ENCODE measurements around the gene CARS1. TPM values are rescaled to one million over a fixed set of nuclear protein-coding genes. Genes with fewer than 3 reads are reported as not detected.

The CARS1 gene
- polyA plus RNA-seq, 1 of the 3 experiments (the other 2 are of a cell fraction): 52.1 TPM

- ChIA-PET CTCF (interaction anchor here (0.6 to 3.8 kb wide), 13 partner anchors 10 to 115 kb away, joined by 3 to 29 read pairs (median 7); no protein-coding TSS in a partner anchor), POLR2A (no interaction called here)
- WGBS (ENCODE audit: low lambda C conversion rate): 93% methylated on average over 6 of the region's 6 CpGs
- Histone ChIP-seq H3K4me1 (ENCODE audit: control insufficient read depth in 1 of 2, insufficient read depth in 2 of 2, low read depth in 1 of 2, low read length in 1 of 2) (no peaks in the 10 kb centered on the region), H3K9me2 (no peaks in the 10 kb centered on the region), H3K79me2 (ENCODE audit: insufficient read depth) (peaks cover 96% of the 10 kb centered on the region), H3K9ac (no peak overlapping the region), H3F3A (replicated peaks; ENCODE audit: insufficient read depth) (no peaks in the 10 kb centered on the region), H4K20me1 (ENCODE audit: insufficient read depth) (peaks cover 47% of the 10 kb centered on the region), H3K36me3 (replicated peaks in 1 of 2; ENCODE audit: control insufficient read depth in 1 of 2, insufficient read depth in 2 of 2, low read length in 1 of 2) (peaks cover 52 to 60% of the 10 kb centered on the region in 2 experiments), H3K4me3 (ENCODE audit: low read depth in 2 of 2, low read length in 1 of 2) (no peak overlapping the region), H3K27ac (ENCODE audit: low read depth in 2 of 2, low read length in 1 of 2) (no peak overlapping the region), H3K4me2 (no peak overlapping the region), H2AFZ (ENCODE audit: low read depth) (no peak overlapping the region), H3K27me3 (ENCODE audit: insufficient read depth) (no peaks in the 10 kb centered on the region), H3K9me3 (no peaks in the 10 kb centered on the region)
- no peak for DNase-seq
- TF ChIP-seq CHD2 (IDR thresholded peaks at IDR 0.05; ENCODE audit: low read length, partially characterized antibody) (no peak), FOXM1 (IDR thresholded peaks at IDR 0.05; ENCODE audit: low read depth) (no peak), RFX5 (IDR thresholded peaks at IDR 0.05; ENCODE audit: low read length) (no peak), SIN3A (IDR thresholded peaks at IDR 0.05; ENCODE audit: borderline replicate concordance, low read depth, low read length) (no peak)
Measured at GRCh38 chr11:2976294-2977063, 80.7 kb downstream of the CARS1 start.

- no peaks in the 10 kb centered on the region for H3K27me3 ChIP-seq (ENCODE audit: insufficient read depth)
- H3K9me3 ChIP-seq: no peaks in the 10 kb centered on the region
- H2AFZ ChIP-seq (ENCODE audit: low read depth): no peak overlapping the region
- peaks cover 61 to 69% of the 10 kb centered on the region in 2 experiments for H3K36me3 ChIP-seq (replicated peaks in 1 of 2; ENCODE audit: control insufficient read depth in 1 of 2, insufficient read depth in 2 of 2, low read length in 1 of 2)
- ChIA-PET CTCF (interaction anchor here (0.6 to 3.8 kb wide), 17 partner anchors 10 to 242 kb away, joined by 3 to 29 read pairs (median 7); no protein-coding TSS in a partner anchor), POLR2A (no interaction called here)
- H3K4me2 ChIP-seq: no peak overlapping the region
- peaks cover 39% of the 10 kb centered on the region for H4K20me1 ChIP-seq (ENCODE audit: insufficient read depth)
- H3K9ac ChIP-seq: no peak overlapping the region
- DNase-seq: peak; percentile 44
- peaks cover 94% of the 10 kb centered on the region for H3K79me2 ChIP-seq (ENCODE audit: insufficient read depth)
- H3K27ac ChIP-seq (ENCODE audit: low read depth in 2 of 2, low read length in 1 of 2): no peak overlapping the region
- no peak overlapping the region for H3K4me3 ChIP-seq (ENCODE audit: low read depth in 2 of 2, low read length in 1 of 2)
- H3K9me2 ChIP-seq: no peaks in the 10 kb centered on the region
- no peaks in the 10 kb centered on the region for H3K4me1 ChIP-seq (ENCODE audit: control insufficient read depth in 1 of 2, insufficient read depth in 2 of 2, low read depth in 1 of 2, low read length in 1 of 2)
- H3F3A ChIP-seq (replicated peaks; ENCODE audit: insufficient read depth): no peaks in the 10 kb centered on the region
- 87% methylated on average over 4 of the region's 4 CpGs for WGBS (ENCODE audit: low lambda C conversion rate)
- TF ChIP-seq SIN3A (IDR thresholded peaks at IDR 0.05; ENCODE audit: borderline replicate concordance, low read depth, low read length): no peak
- TF ChIP-seq FOXJ3 (CRISPR knock-in tag; IDR thresholded peaks at IDR 0.05): no peak
- TF ChIP-seq CHD2 (IDR thresholded peaks at IDR 0.05; ENCODE audit: low read length, partially characterized antibody): no peak
- TF ChIP-seq NFIC (IDR thresholded peaks at IDR 0.05; ENCODE audit: borderline replicate concordance): no peak
- no peak for TF ChIP-seq USF2 (IDR thresholded peaks at IDR 0.05; ENCODE audit: borderline replicate concordance, low read depth, low read length)
- no peak for TF ChIP-seq PBX3 (IDR thresholded peaks at IDR 0.05)
- no peak for TF ChIP-seq USF1 (IDR thresholded peaks at IDR 0.05; ENCODE audit: borderline replicate concordance, low read depth)
- no peak for TF ChIP-seq ELF1 (IDR thresholded peaks at IDR 0.05)
- no peak for TF ChIP-seq FOSL2 (IDR thresholded peaks at IDR 0.05; ENCODE audit: borderline replicate concordance, low read depth)
- no peak for TF ChIP-seq REST (IDR thresholded peaks at IDR 0.05; ENCODE audit: low read depth, low read length)
- no peak for TF ChIP-seq IRF3 (IDR thresholded peaks at IDR 0.05; ENCODE audit: low read depth, low read length)
- no peak for TF ChIP-seq MAX (IDR thresholded peaks at IDR 0.05; ENCODE audit: low read depth)
- TF ChIP-seq YY1 (IDR thresholded peaks at IDR 0.05; ENCODE audit: low read depth): no peak
- TF ChIP-seq RFX5 (IDR thresholded peaks at IDR 0.05; ENCODE audit: low read length): no peak
- TF ChIP-seq EP300 (IDR thresholded peaks at IDR 0.05; ENCODE audit: borderline replicate concordance in 1 of 2, low read depth in 1 of 2, low read length in 1 of 2): no peak
- peak; percentile 70 for TF ChIP-seq RAD21 (IDR thresholded peaks at IDR 0.05; ENCODE audit: low read length)
Measured at GRCh38 chr11:2975594-2975993, 81.6 kb downstream of the CARS1 start.
